H1 (cell line): ENCODE data around the gene MCM9. TPM values are rescaled to one million over a fixed set of nuclear protein-coding genes. Genes with fewer than 3 reads are reported as not detected.

Experiments used
- CTCF ChIA-PET: fragments of 300-600 bp; sonication (Branson Sonifier 250); formaldehyde crosslinking; loops from one replicate; lab custom pipeline; 2021; ENCODE audit not compliant: partially characterized antibody; lab: Charles Lee
- POLR2A ChIA-PET: fragments of 300-600 bp; sonication (Branson Sonifier 250); formaldehyde crosslinking; loops from one replicate; lab custom pipeline; 2021; ENCODE audit warnings: inconsistent platforms; ENCODE audit not compliant: partially characterized antibody; lab: Charles Lee
- DNase-seq, 2 experiments: peaks; one replicate each; pipeline versions ENCODE4 v3.0.0 to v3.0.0-alpha.2; 2010 to 2022; ENCODE audit warnings: low spot score in 2 of 2, low read depth in 1 of 2, mixed read lengths in 1 of 2
- FAIRE-seq: peaks from 2 replicates; lab custom pipeline; 2011; peaks lifted over from hg19 to GRCh38; lab: Jason Lieb, UNC
- H2AFZ ChIP-seq: 2 replicates; pipeline ENCODE4 v1.8.1; 2012; ENCODE audit warnings: low read length, inconsistent platforms
- H2AK5ac ChIP-seq: 2 replicates; pipeline ENCODE4 v1.6.1; 2013; ENCODE audit warnings: low read depth, low read length
- H2BK120ac ChIP-seq: replicated peaks from 2 replicates; pipeline ENCODE3; 2013; ENCODE audit warnings: low read depth, low read length, inconsistent platforms
- H2BK12ac ChIP-seq: 2 replicates; pipeline ENCODE4 v1.6.1; 2013; ENCODE audit warnings: low read depth, low read length
- H2BK15ac ChIP-seq: 2 replicates; pipeline ENCODE4 v1.6.1; 2013; ENCODE audit warnings: low read length
- H2BK20ac ChIP-seq: 2 replicates; pipeline ENCODE4 v1.6.1; 2013; ENCODE audit warnings: low read length
- H2BK5ac ChIP-seq: 2 replicates; pipeline ENCODE4 v1.6.1; 2013; ENCODE audit warnings: low read depth, low read length
- H3K14ac ChIP-seq: 2 replicates; pipeline ENCODE4 v1.6.1; 2013; ENCODE audit warnings: inconsistent platforms; ENCODE audit not compliant: insufficient read length
- H3K18ac ChIP-seq: 2 replicates; pipeline ENCODE4 v1.6.1; 2013; ENCODE audit warnings: low read length; ENCODE audit errors: extremely low read depth
- H3K23ac ChIP-seq: 2 replicates; pipeline ENCODE4 v1.6.1; 2013; ENCODE audit warnings: inconsistent platforms; ENCODE audit not compliant: insufficient read length
- H3K23me2 ChIP-seq: 2 replicates; pipeline ENCODE4 v1.6.1; 2013; ENCODE audit warnings: low read depth, low read length
- H3K27ac ChIP-seq: 2 replicates; pipeline ENCODE4 v1.6.1; 2011; ENCODE audit warnings: low read depth, low read length, inconsistent platforms
- H3K27me3 ChIP-seq, 4 experiments: replicated peaks in 1 of 4; 1 replicate in 1 of 4; 2 replicates in 3 of 4; pipeline versions ENCODE4 v1.6.1 to v1.8.1; 2011 to 2013; ENCODE audit warnings: low read length in 3 of 4, mild to moderate bottlenecking in 3 of 4, inconsistent platforms in 2 of 4, mixed read lengths in 2 of 4, moderate library complexity in 1 of 4; ENCODE audit not compliant: control insufficient read depth in 3 of 4, insufficient read depth in 3 of 4; ENCODE audit errors: extremely low read depth in 1 of 4
- H3K36me3 ChIP-seq, 4 experiments: 2 replicates each; pipeline versions ENCODE4 v1.6.1 to v1.8.1; 2011 to 2013; ENCODE audit warnings: mild to moderate bottlenecking in 4 of 4, low read length in 3 of 4, moderate library complexity in 2 of 4, control low read depth in 1 of 4, inconsistent platforms in 1 of 4; ENCODE audit not compliant: insufficient read depth in 4 of 4, control insufficient read depth in 2 of 4
- H3K4ac ChIP-seq: replicated peaks from 2 replicates; pipeline ENCODE3; 2013; ENCODE audit warnings: low read length, low read depth, mixed read lengths, inconsistent platforms; ENCODE audit not compliant: insufficient read length
- H3K4me1 ChIP-seq, 4 experiments: replicated peaks in 1 of 4; 1 replicate in 1 of 4; 2 replicates in 3 of 4; pipeline versions ENCODE4 v1.6.1 to v1.8.1; 2011 to 2013; ENCODE audit warnings: low read length in 3 of 4, inconsistent platforms in 2 of 4, mixed read lengths in 1 of 4; ENCODE audit not compliant: insufficient read depth in 4 of 4, control insufficient read depth in 3 of 4
- H3K4me2 ChIP-seq, 2 experiments: 2 replicates each; pipeline versions ENCODE4 v1.6.1 to v1.8.1; 2011 to 2013; ENCODE audit warnings: low read depth in 2 of 2, low read length in 2 of 2, control low read depth in 1 of 2, inconsistent platforms in 1 of 2, mild to moderate bottlenecking in 1 of 2; ENCODE audit not compliant: insufficient read depth in 1 of 2
- H3K4me3 ChIP-seq, 4 experiments: fragments of 200-600, 300-600 bp in 1 of 4; sonication (generic), shearing (Covaris generic), sonication (Bioruptor Twin) in 1 of 4; 2 replicates each; pipeline versions ENCODE4 v1.5.1 to v1.8.1; 2011 to 2016; ENCODE audit warnings: low read length in 4 of 4, low read depth in 3 of 4, control low read depth in 2 of 4, inconsistent platforms in 2 of 4, mild to moderate bottlenecking in 2 of 4, mixed read lengths in 1 of 4, moderate library complexity in 1 of 4; ENCODE audit not compliant: insufficient read depth in 2 of 4; ENCODE audit errors: extremely low read depth in 1 of 4
- H3K56ac ChIP-seq: replicated peaks from 2 replicates; pipeline ENCODE3; 2013; ENCODE audit warnings: low read depth, mild to moderate bottlenecking, mixed read lengths, low read length, inconsistent platforms; ENCODE audit not compliant: insufficient read length
- H3K79me1 ChIP-seq: 2 replicates; pipeline ENCODE4 v1.6.1; 2013; ENCODE audit warnings: low read depth, low read length, control low read depth
- H3K79me2 ChIP-seq, 2 experiments: 2 replicates each; pipeline versions ENCODE4 v1.6.1 to v1.8.1; 2012 to 2013; ENCODE audit warnings: low read length in 2 of 2, mild to moderate bottlenecking in 2 of 2, inconsistent platforms in 1 of 2; ENCODE audit not compliant: insufficient read depth in 2 of 2, control insufficient read depth in 1 of 2
- H3K9ac ChIP-seq, 4 experiments: replicated peaks in 1 of 4; 1 replicate in 1 of 4; 2 replicates in 3 of 4; pipeline versions ENCODE4 v1.6.1 to v1.8.1; 2011 to 2013; ENCODE audit warnings: low read depth in 3 of 4, low read length in 3 of 4, control low read depth in 2 of 4, mild to moderate bottlenecking in 2 of 4, moderate library complexity in 2 of 4, inconsistent platforms in 1 of 4; ENCODE audit errors: extremely low read depth in 1 of 4
- H3K9me3 ChIP-seq, 2 experiments: 2 replicates each; pipeline versions ENCODE4 v1.6.1 to v1.8.1; 2012 to 2013; ENCODE audit warnings: mild to moderate bottlenecking in 2 of 2, moderate library complexity in 2 of 2, control low read depth in 1 of 2, inconsistent platforms in 1 of 2, low read depth in 1 of 2, low read length in 1 of 2, mixed read lengths in 1 of 2; ENCODE audit not compliant: insufficient read depth in 2 of 2
- H4K20me1 ChIP-seq, 2 experiments: replicated peaks in 1 of 2; 2 replicates each; pipeline versions ENCODE3 to v1.8.1; 2011 to 2013; ENCODE audit warnings: inconsistent platforms in 2 of 2, low read length in 2 of 2, mild to moderate bottlenecking in 1 of 2; ENCODE audit not compliant: insufficient read depth in 2 of 2, control insufficient read depth in 1 of 2
- H4K5ac ChIP-seq: 2 replicates; pipeline ENCODE4 v1.6.1; 2013; ENCODE audit warnings: low read length, low read depth, mixed read lengths, inconsistent platforms; ENCODE audit not compliant: insufficient read length
- H4K8ac ChIP-seq: 2 replicates; pipeline ENCODE4 v1.8.0; 2013; ENCODE audit warnings: mild to moderate bottlenecking, moderate library complexity, low read length, inconsistent platforms; ENCODE audit not compliant: insufficient read depth; ENCODE audit errors: extremely low read depth
- H4K91ac ChIP-seq: replicated peaks from 2 replicates; pipeline ENCODE3; 2013; ENCODE audit warnings: low read length, mixed read lengths, inconsistent platforms; ENCODE audit not compliant: insufficient read length
- NRF1 ChIP-seq: IDR thresholded peaks from 2 replicates; pipeline ENCODE4 v1.6.1; 2011; ENCODE audit warnings: mild to moderate bottlenecking, low read depth, low read length, improper control_type of control experiment
- RBBP5 ChIP-seq: IDR thresholded peaks from 2 replicates; pipeline ENCODE4 v1.7.1; 2012; ENCODE audit warnings: low read depth, mild to moderate bottlenecking, inconsistent platforms, low read length, moderate library complexity, borderline replicate concordance
- WGBS, 2 experiments: shearing (Covaris generic) in 1 of 2; methylation state at CpG; one replicate each; pipeline versions ENCODE4 v1.1.6 to v1.1.7; 2013 to 2015; ENCODE audit warnings: low lambda C conversion rate in 2 of 2, mixed read lengths in 2 of 2, inconsistent platforms in 1 of 2, low coverage in 1 of 2, missing lambda C conversion rate in 1 of 2; ENCODE audit not compliant: insufficient replicate concordance in 2 of 2, insufficient coverage in 1 of 2, insufficient read length in 1 of 2; ENCODE audit errors: extremely low coverage in 1 of 2, missing lambda C conversion rate in 1 of 2; 5-methylcytosine and 5-hydroxymethylcytosine counted together
- polyA plus RNA-seq, 7 experiments: library from polyadenylated mRNA; depleted of rRNA in 3 of 7; stranded (reverse) in 5 of 7; unstranded in 2 of 7; fragments of >200 nt in 5 of 7; fragments of 200-250 nt in 2 of 7; gene quantifications; 1 replicate in 5 of 7; 2 replicates in 1 of 7; 4 replicates in 1 of 7; pipeline versions ENCODE4 v1.2.1 to v1.2.3, GENCODE V29; 2011 to 2013; ENCODE audit warnings: missing spikeins in 2 of 7, mixed read lengths in 2 of 7
- total RNA-seq: library from RNA; stranded (reverse); fragmentation: NEBNext Ultra II Directional; extraction: Animal tissue kit (Norgen Biotek cat#: 25700); gene quantifications from 2 replicates; pipeline ENCODE4 v1.2.1, GENCODE V29; 2021

The MCM9 gene
- total and polyA plus RNA-seq, 2 of the 8 experiments (the other 6 are each of a cell fraction or from before 2014, with no cell fraction given), result 3.7 to 11.4 TPM

DNA sequence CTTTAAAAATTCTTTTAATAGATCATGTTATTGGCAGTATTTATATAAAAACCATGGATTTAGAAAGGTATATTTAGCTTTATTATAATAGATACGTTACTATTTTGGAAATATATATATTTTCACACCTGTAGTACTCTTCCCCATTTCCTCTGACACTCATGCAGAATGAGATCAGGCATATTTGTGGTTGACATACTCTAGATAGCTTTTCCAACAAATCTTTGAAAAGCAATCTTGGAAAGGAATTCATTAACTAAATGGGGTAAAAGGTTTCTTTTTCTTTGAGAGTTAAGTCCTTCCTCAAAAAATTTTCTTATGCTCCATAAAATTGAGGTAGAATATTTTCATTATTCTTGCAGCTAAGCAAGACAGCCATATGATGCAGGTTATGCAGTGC lies 26.5 kb downstream of the MCM9 start:
- H2BK15ac ChIP-seq, result no peak overlapping the region
- peaks cover 2 to 86% (median 31%) of the 10 kb centered on the region in 4 experiments; a peak in 7 of 8 replicates for H3K36me3 ChIP-seq
- TF ChIP-seq NRF1 (no peak), RBBP5 (no peak)

More for the DNA sequence above, 26.5 kb downstream of the MCM9 start:
- FAIRE-seq (no peak), DNase-seq (no peak)
- Histone ChIP-seq H3K14ac (no peak overlapping the region), H4K5ac (no peak overlapping the region), H2BK5ac (no peak overlapping the region), H3K27me3 (peaks cover 0 to 1% (median 0%) of the 10 kb centered on the region in 4 experiments; a peak in 1 of 7 replicates), H2BK12ac (no peak overlapping the region), H2AFZ (no peak overlapping the region), H2BK120ac (no peak overlapping the region), H3K9ac (no peak overlapping the region), H3K4ac (no peak overlapping the region), H3K4me3 (no peak overlapping the region), H4K91ac (no peak overlapping the region), H3K9me3 (no peaks in the 10 kb centered on the region), H4K20me1 (peaks cover 4% of the 10 kb centered on the region in 2 experiments), H2AK5ac (no peak overlapping the region), H3K23ac (no peak overlapping the region), H4K8ac (no peak overlapping the region), H3K27ac (no peak overlapping the region), H3K79me1 (peaks cover 2% of the 10 kb centered on the region; the same call in 1 of the 2 replicates), H3K56ac (no peak overlapping the region), H3K18ac (no peak overlapping the region), H2BK20ac (no peak overlapping the region), H3K4me1 (no peaks in the 10 kb centered on the region), H3K4me2 (no peak overlapping the region), H3K23me2 (no peaks in the 10 kb centered on the region), H3K79me2 (peaks cover 0 to 7% of the 10 kb centered on the region in 2 experiments; a peak in 1 of 4 replicates)
- CTCF ChIA-PET, result interaction anchor here (1.7 kb wide), 1 partner anchor 12 kb away, joined by 8 read pairs; no protein-coding TSS in a partner anchor
- WGBS, 2 experiments, result 85% methylated on average over 1 of the region's 1 CpG; no CpG with 5 or more reads in 1 of the 2 experiments
- POLR2A ChIA-PET, result interaction anchor here (0.6 to 1.7 kb wide), 4 partner anchors 8 to 170 kb away, joined by 3 to 11 read pairs (median 3); partner anchors contain the start of gene FAM184A
